A673 (cell line): ENCODE measurements around the gene ADM5.

Experiments used
- CTCF ChIP-seq: fragments of 300-800, 200-600 bp; sonication (generic); conservative IDR thresholded peaks from 2 replicates; pipeline ENCODE4 v1.5.1; 2017; ENCODE audit warnings: low read depth, mild to moderate bottlenecking, antibody characterized with exemption, low read length, moderate library complexity, mixed read lengths
- EZH2 ChIP-seq: fragments of 200-600 bp; sonication (generic); IDR thresholded peaks from 2 replicates; pipeline ENCODE4 v1.6.1; 2017; ENCODE audit warnings: borderline replicate concordance, low read depth, mild to moderate bottlenecking, mixed read lengths, antibody characterized with exemption, low read length; ENCODE audit not compliant: poor library complexity, severe bottlenecking

- TF ChIP-seq CTCF (no peak), EZH2 (no peak)
Measured at GRCh38 chr19:49688531-49689132, 762 bp upstream of the ADM5 start.
